Stomach (tissue), 19 donors: Measurements from ENCODE around the gene MCRIP2. TPM values are rescaled to one million over a fixed set of nuclear protein-coding genes. Genes with fewer than 3 reads are reported as not detected.

Experiments used
- DNase-seq, 2 donors: peaks; one replicate each; pipeline versions ENCODE4 v3.0.0 to v3.0.0-alpha.2; 2013 to 2019
- H3K27ac ChIP-seq, 5 donors: fragments of 200-600 bp in 4 of 5; sonication (generic) in 4 of 5; one replicate each; pipeline ENCODE4 v1.5.1; 2013 to 2019; ENCODE audit warnings: mild to moderate bottlenecking in 1 of 5, moderate library complexity in 1 of 5
- H3K27me3 ChIP-seq, 3 donors: fragments of 200-600 bp; sonication (generic); one replicate each; pipeline ENCODE4 v1.5.1; 2017 to 2019; ENCODE audit warnings: mixed run types in 1 of 3
- H3K36me3 ChIP-seq, 4 donors: fragments of 200-600 bp; sonication (generic); 1 replicate in 3 of 4; 2 replicates in 1 of 4; pipeline ENCODE4 v1.5.1; 2016 to 2019
- H3K4me1 ChIP-seq, 4 donors: fragments of 200-600 bp; sonication (generic); one replicate each; pipeline ENCODE4 v1.5.1; 2016 to 2019
- H3K4me3 ChIP-seq, 4 donors: fragments of 200-600 bp; sonication (generic) in 3 of 4; one replicate each; pipeline ENCODE4 v1.5.1; 2016 to 2019; ENCODE audit warnings: mild to moderate bottlenecking in 1 of 4
- H3K9me3 ChIP-seq, 4 donors: fragments of 200-600 bp; sonication (generic); one replicate each; pipeline ENCODE4 v1.5.1; 2016 to 2019
- EP300 ChIP-seq: sonication (generic); formaldehyde crosslinking; IDR thresholded peaks from one replicate; pipeline ENCODE4 v1.6.1; 2017; ENCODE audit warnings: antibody characterized with exemption
- POLR2A ChIP-seq, 4 donors: fragments of 450-650 bp; IDR thresholded peaks; one replicate each; pipeline ENCODE4 v1.6.1; 2016; ENCODE audit warnings: antibody characterized with exemption in 4 of 4, control low read depth in 2 of 4, mild to moderate bottlenecking in 1 of 4, moderate library complexity in 1 of 4
- POLR2AphosphoS5 ChIP-seq, 3 donors: sonication (generic); formaldehyde crosslinking; IDR thresholded peaks; one replicate each; pipeline ENCODE4 v1.6.1; 2016; ENCODE audit warnings: antibody characterized with exemption in 3 of 3
- WGBS, 5 donors: extraction: QIAGEN DNeasy Blood & Tissue Kit in 3 of 5; methylation state at CpG; one replicate each; pipeline versions ENCODE4 v1.1.5 to v1.1.7; 2013 to 2018; 5-methylcytosine and 5-hydroxymethylcytosine counted together
- intact Hi-C: fragments of 100-400 bp; cut with DNase I; formaldehyde crosslinking; loops from one replicate; pipeline ENCODE4 v1.15.1; 2023; ENCODE audit warnings: low total_unique reads
- long read RNA-seq, 10 donors: transcript quantifications; one replicate each; lab custom pipeline, GENCODE V29; 2026
- polyA plus RNA-seq, 3 donors: library from polyadenylated mRNA; stranded (reverse); fragments of 200-250 nt; gene quantifications; one replicate each; pipeline ENCODE4 v1.2.3, GENCODE V29; 2013
- total RNA-seq, 5 donors: library from RNA; depleted of rRNA; stranded (reverse); fragments of >200 nt; gene quantifications; one replicate each; pipeline versions ENCODE4 v1.1.0 to v1.2.3, GENCODE V29; 2014 to 2016
- TF ChIP-seq, protein P1 (sequence below), 7 experiments: fragments of 450-650 bp in 4 of 7; fragments of 200-600 bp in 3 of 7; sonication (generic) in 3 of 7; IDR thresholded peaks; one replicate each; pipeline ENCODE4 v1.5.1; 2016 to 2019; ENCODE audit warnings: antibody characterized with exemption in 7 of 7, control low read depth in 2 of 7, mild to moderate bottlenecking in 1 of 7
- donor health status: healthy with polysubstance abuse.
- donor health status: Bipolar disorder and iron deficiency.
- donor health status: healthy.

Gene MCRIP2, protein sequence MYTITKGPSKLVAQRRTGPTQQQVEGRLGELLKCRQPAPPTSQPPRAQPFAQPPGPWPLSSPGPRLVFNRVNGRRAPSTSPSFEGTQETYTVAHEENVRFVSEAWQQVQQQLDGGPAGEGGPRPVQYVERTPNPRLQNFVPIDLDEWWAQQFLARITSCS
- total RNA-seq (100 to 1,000 TPM in 1 of 5 donors, 10 to 100 TPM in 4; 14.0 to 440 (median 67.7) TPM), polyA plus RNA-seq (100 to 1,000 TPM in 2 of 3 donors, 10 to 100 TPM in 1; 83.2 to 109 (median 107) TPM)
- long read RNA-seq, donor 1, partial matches to known transcripts = 0 of 10 reads
- long read RNA-seq, donor 1, other reads (novel, unspliced or antisense) = 0 of 10 reads
- long read RNA-seq, donor 2, transcript MCRIP2-204 (1 exons, 1,728 nt) = minor isoform, 6 of 22 reads
- long read RNA-seq, donor 2, transcript MCRIP2-201 (5 exons, 946 nt) = major isoform, 14 of 22 reads
- long read RNA-seq, donor 2, partial matches to known transcripts = 0 of 22 reads
- long read RNA-seq, donor 2, other reads (novel, unspliced or antisense) = 0 of 22 reads
- long read RNA-seq, donor 3, transcript MCRIP2-204 (1 exons, 1,728 nt) = major isoform, 7 of 17 reads
- long read RNA-seq, donor 3, transcript MCRIP2-201 (5 exons, 946 nt) = minor isoform, 6 of 17 reads
- long read RNA-seq, donor 3, partial matches to known transcripts = 0 of 17 reads
- long read RNA-seq, donor 3, other reads (novel, unspliced or antisense) = 0 of 17 reads
- long read RNA-seq, donor 4, partial matches to known transcripts = 0 of 2 reads
- long read RNA-seq, donor 4, other reads (novel, unspliced or antisense) = 0 of 2 reads
- long read RNA-seq, donor 5, transcript MCRIP2-203 (6 exons, 1,050 nt) = minor isoform, 5 of 19 reads
- long read RNA-seq, donor 5, transcript MCRIP2-201 (5 exons, 946 nt) = major isoform, 9 of 19 reads
- long read RNA-seq, donor 5, partial matches to known transcripts = 0 of 19 reads
- long read RNA-seq, donor 5, other reads (novel, unspliced or antisense) = 0 of 19 reads
- long read RNA-seq, donor 6, transcript MCRIP2-204 (1 exons, 1,728 nt) = minor isoform, 9 of 49 reads
- long read RNA-seq, donor 6, transcript MCRIP2-201 (5 exons, 946 nt) = major isoform, 28 of 49 reads
- long read RNA-seq, donor 6, transcript MCRIP2-203 (6 exons, 1,050 nt) = minor isoform, 11 of 49 reads
- long read RNA-seq, donor 6, partial matches to known transcripts = 0 of 49 reads
- long read RNA-seq, donor 6, other reads (novel, unspliced or antisense) = 0 of 49 reads
- long read RNA-seq, donor 7, transcript MCRIP2-201 (5 exons, 946 nt) = major isoform, 9 of 20 reads
- long read RNA-seq, donor 7, transcript MCRIP2-204 (1 exons, 1,728 nt) = minor isoform, 7 of 20 reads
- long read RNA-seq, donor 7, partial matches to known transcripts = 0 of 20 reads
- long read RNA-seq, donor 7, other reads (novel, unspliced or antisense) = 0 of 20 reads
- long read RNA-seq, donor 8, transcript MCRIP2-201 (5 exons, 946 nt) = major isoform, 13 of 23 reads
- long read RNA-seq, donor 8, transcript MCRIP2-204 (1 exons, 1,728 nt) = minor isoform, 7 of 23 reads
- long read RNA-seq, donor 8, partial matches to known transcripts = 0 of 23 reads
- long read RNA-seq, donor 8, other reads (novel, unspliced or antisense) = 0 of 23 reads
- long read RNA-seq, donor 9, transcript MCRIP2-201 (5 exons, 946 nt) = major isoform, 15 of 29 reads
- long read RNA-seq, donor 9, transcript MCRIP2-204 (1 exons, 1,728 nt) = minor isoform, 11 of 29 reads
- long read RNA-seq, donor 9, partial matches to known transcripts = 0 of 29 reads
- long read RNA-seq, donor 9, other reads (novel, unspliced or antisense) = 0 of 29 reads
- long read RNA-seq, donor 10, partial matches to known transcripts = 0 of 8 reads
- long read RNA-seq, donor 10, other reads (novel, unspliced or antisense) = 0 of 8 reads

DNA sequence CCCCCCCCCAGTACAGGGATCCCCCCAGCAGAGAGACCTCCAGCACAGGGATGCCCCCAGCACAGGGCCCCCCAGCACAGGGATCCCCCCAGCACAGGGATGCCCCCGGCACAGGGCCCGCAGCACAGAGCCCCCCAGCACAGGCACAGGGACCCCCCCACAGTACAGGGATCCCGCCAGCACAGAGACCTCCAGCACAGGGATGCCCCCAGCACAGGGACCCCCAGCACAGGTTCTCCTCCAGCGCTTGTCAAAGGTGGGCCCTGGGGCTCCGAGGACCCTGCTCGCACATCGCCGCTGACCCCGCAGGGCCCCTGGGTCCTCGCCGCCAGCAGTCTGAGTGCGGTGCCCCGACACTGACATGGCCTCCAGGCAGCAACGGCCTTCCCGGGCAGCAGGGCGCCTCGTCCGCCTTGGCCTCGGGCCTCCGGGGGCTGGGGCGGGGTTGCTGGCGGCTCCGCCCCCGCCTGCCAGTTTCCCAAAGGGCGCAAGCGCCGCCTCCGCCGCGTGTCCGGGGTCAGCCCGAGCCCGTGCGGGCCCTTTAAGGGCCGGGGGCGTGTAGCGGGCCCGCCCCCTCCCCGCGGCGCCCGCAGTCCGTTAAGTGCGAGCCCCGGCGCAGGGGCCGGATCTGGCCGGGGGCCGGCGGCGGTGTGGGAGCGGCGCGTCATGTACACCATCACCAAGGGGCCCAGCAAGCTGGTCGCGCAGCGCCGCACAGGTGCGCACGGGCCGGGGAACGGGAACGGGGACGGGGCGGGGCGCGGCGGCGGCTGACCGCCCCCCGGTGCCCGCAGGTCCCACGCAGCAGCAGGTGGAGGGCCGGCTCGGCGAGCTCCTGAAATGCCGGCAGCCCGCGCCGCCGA lies at the start of gene MCRIP2:
MCRIP2 (plus strand) TSS at position 503 of the 863 bp plus-strand sequence; CDS start at position 667, 164 bp downstream.
- Histone ChIP-seq H3K9me3 (no peaks in the 10 kb centered on the region), H3K27ac (peak within 1 kb of the TSS; percentile 85 to 96 (median 92)), H3K4me1 (peaks cover 37 to 69% (median 61%) of the 10 kb centered on the region in 4 donors), H3K4me3 (peak within 1 kb of the TSS; percentile 65 to 84 (median 74)), H3K36me3 (no peaks in the 10 kb centered on the region), H3K27me3 (no peaks in the 10 kb centered on the region)
- DNase-seq = peak; percentile 92 to 94
- intact Hi-C loops = no loop called here
- TF ChIP-seq, protein P1, sequence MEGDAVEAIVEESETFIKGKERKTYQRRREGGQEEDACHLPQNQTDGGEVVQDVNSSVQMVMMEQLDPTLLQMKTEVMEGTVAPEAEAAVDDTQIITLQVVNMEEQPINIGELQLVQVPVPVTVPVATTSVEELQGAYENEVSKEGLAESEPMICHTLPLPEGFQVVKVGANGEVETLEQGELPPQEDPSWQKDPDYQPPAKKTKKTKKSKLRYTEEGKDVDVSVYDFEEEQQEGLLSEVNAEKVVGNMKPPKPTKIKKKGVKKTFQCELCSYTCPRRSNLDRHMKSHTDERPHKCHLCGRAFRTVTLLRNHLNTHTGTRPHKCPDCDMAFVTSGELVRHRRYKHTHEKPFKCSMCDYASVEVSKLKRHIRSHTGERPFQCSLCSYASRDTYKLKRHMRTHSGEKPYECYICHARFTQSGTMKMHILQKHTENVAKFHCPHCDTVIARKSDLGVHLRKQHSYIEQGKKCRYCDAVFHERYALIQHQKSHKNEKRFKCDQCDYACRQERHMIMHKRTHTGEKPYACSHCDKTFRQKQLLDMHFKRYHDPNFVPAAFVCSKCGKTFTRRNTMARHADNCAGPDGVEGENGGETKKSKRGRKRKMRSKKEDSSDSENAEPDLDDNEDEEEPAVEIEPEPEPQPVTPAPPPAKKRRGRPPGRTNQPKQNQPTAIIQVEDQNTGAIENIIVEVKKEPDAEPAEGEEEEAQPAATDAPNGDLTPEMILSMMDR (IDR thresholded peaks at IDR 0.05) = no peak
- TF ChIP-seq POLR2A (IDR thresholded peaks at IDR 0.05) = peak in 1 of 4 donors; percentile 13
- TF ChIP-seq EP300 = no peak
- TF ChIP-seq POLR2AphosphoS5 (IDR thresholded peaks at IDR 0.05) = peak in 2 of 3 donors; percentile 86
- 1 to 20% (median 1%) methylated on average over 2 to 81 of the region's 81 CpGs for WGBS, 5 donors

DNA sequence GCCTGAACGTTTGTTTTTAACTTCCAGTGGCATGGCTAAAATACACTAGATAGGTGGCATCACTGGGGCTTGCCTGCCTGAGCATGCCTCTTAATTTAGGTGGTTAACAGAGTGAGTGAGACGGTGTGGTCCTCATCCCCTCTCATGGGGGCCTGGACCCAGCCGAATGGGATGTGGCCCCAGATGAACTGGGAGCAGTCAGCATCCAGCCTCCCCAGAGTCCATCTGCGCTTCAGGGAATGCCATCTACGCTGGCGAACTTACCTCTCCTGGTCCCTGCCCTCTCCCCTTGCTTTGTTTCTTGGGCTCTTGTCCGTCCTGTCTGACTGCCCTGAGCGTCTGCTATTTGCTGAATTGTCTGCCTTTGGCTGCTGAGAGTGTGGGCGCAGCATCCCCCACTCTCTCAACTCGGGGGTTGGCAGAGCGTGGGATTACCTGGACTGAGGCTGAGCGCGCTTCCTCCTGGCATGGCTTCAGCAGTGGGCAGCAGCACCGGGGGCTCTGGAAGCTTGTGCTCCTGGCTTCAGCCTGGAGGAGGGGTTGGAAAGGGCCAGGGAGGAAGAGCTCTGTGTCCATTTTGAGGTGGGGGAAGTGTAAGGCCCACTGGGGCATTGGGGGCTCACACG lies 49.6 kb upstream of the MCRIP2 start:
- H3K4me3 ChIP-seq = peak overlapping the region in 1 of 4 donors; percentile 78
- H3K4me1 ChIP-seq = peaks cover 50 to 83% (median 79%) of the 10 kb centered on the region in 4 donors
- no peaks in the 10 kb centered on the region for H3K9me3 ChIP-seq
- H3K36me3 ChIP-seq = peaks cover 5 to 15% (median 9%) of the 10 kb centered on the region in 4 donors
- H3K27ac ChIP-seq = peak overlapping the region; percentile 80 to 100 (median 94)
- no peak for TF ChIP-seq EP300
- TF ChIP-seq, protein P1 (IDR thresholded peaks at IDR 0.05) = no peak
- no peak for TF ChIP-seq POLR2AphosphoS5 (IDR thresholded peaks at IDR 0.05)
- TF ChIP-seq POLR2A (IDR thresholded peaks at IDR 0.05) = no peak
- H3K27me3 ChIP-seq = no peaks in the 10 kb centered on the region
- peak in 1 of 2 donors; percentile 13 for DNase-seq
- 64 to 75% (median 71%) methylated on average over 10 to 15 of the region's 15 CpGs for WGBS, 5 donors
- intact Hi-C loops = no loop called here
